ENCODE measurements around the gene LY6G6F. TPM values are rescaled to one million over a fixed set of nuclear protein-coding genes. Genes with fewer than 3 reads are reported as not detected.
A peak's percentile ranks its signal among the peaks of the same experiment; 100 is the strongest.

The LY6G6F gene
- total and polyA plus RNA-seq, 2 of the 13 experiments (the other 11 are each of a cell fraction or from before 2014, with no cell fraction given), result not detected

DNA sequence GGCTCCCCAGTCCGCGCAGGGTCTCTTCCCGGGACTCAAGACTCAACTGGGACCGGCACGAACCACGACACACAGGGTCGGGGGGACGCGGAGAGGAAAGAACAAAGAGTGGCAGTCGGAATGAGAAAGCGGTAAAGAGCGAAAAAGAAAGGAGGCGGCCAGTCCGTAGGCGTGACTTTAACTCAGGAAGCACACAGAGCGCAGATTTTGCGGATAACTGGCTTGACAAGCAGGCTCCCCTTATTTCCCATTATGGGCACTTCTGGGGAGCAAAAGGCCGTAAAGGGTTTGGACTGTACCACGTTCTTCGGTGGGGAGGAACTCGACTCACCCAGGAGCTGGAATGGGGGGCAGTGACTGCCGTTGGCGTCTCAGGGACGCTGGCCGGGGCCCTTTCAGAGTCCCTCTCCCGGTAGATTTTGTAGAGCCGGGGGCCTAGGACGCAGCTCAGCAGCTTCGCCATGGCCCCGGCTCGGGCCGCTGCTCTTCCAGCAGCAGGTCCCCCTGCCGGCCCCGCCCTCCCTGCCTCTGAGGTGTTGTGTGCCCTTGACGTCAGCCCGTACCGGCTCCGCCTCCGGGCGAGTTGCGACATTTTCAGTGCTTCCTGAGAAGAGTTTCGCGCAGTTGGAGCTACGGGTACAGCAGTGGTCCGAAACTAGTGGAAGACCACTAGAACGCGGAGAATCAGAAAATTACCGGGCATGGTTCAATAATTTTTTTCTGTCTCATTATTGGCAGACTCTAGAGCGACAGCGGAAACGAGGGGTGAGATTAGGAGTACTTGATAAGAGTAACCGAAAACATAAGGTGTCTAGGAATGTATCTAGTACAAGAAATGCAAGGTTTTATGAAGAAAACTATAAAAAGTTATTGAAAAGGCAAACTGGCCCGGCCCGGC lies 3.6 kb upstream of the LY6G6F start, which contains the start of gene ABHD16A (continued):
- TF ChIP-seq, protein P1, sequence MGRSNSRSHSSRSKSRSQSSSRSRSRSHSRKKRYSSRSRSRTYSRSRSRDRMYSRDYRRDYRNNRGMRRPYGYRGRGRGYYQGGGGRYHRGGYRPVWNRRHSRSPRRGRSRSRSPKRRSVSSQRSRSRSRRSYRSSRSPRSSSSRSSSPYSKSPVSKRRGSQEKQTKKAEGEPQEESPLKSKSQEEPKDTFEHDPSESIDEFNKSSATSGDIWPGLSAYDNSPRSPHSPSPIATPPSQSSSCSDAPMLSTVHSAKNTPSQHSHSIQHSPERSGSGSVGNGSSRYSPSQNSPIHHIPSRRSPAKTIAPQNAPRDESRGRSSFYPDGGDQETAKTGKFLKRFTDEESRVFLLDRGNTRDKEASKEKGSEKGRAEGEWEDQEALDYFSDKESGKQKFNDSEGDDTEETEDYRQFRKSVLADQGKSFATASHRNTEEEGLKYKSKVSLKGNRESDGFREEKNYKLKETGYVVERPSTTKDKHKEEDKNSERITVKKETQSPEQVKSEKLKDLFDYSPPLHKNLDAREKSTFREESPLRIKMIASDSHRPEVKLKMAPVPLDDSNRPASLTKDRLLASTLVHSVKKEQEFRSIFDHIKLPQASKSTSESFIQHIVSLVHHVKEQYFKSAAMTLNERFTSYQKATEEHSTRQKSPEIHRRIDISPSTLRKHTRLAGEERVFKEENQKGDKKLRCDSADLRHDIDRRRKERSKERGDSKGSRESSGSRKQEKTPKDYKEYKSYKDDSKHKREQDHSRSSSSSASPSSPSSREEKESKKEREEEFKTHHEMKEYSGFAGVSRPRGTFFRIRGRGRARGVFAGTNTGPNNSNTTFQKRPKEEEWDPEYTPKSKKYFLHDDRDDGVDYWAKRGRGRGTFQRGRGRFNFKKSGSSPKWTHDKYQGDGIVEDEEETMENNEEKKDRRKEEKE (IDR thresholded peaks at IDR 0.05), result no peak
- TF ChIP-seq, protein P2, sequence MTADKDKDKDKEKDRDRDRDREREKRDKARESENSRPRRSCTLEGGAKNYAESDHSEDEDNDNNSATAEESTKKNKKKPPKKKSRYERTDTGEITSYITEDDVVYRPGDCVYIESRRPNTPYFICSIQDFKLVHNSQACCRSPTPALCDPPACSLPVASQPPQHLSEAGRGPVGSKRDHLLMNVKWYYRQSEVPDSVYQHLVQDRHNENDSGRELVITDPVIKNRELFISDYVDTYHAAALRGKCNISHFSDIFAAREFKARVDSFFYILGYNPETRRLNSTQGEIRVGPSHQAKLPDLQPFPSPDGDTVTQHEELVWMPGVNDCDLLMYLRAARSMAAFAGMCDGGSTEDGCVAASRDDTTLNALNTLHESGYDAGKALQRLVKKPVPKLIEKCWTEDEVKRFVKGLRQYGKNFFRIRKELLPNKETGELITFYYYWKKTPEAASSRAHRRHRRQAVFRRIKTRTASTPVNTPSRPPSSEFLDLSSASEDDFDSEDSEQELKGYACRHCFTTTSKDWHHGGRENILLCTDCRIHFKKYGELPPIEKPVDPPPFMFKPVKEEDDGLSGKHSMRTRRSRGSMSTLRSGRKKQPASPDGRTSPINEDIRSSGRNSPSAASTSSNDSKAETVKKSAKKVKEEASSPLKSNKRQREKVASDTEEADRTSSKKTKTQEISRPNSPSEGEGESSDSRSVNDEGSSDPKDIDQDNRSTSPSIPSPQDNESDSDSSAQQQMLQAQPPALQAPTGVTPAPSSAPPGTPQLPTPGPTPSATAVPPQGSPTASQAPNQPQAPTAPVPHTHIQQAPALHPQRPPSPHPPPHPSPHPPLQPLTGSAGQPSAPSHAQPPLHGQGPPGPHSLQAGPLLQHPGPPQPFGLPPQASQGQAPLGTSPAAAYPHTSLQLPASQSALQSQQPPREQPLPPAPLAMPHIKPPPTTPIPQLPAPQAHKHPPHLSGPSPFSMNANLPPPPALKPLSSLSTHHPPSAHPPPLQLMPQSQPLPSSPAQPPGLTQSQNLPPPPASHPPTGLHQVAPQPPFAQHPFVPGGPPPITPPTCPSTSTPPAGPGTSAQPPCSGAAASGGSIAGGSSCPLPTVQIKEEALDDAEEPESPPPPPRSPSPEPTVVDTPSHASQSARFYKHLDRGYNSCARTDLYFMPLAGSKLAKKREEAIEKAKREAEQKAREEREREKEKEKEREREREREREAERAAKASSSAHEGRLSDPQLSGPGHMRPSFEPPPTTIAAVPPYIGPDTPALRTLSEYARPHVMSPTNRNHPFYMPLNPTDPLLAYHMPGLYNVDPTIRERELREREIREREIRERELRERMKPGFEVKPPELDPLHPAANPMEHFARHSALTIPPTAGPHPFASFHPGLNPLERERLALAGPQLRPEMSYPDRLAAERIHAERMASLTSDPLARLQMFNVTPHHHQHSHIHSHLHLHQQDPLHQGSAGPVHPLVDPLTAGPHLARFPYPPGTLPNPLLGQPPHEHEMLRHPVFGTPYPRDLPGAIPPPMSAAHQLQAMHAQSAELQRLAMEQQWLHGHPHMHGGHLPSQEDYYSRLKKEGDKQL (CRISPR knock-in tag; IDR thresholded peaks at IDR 0.05; ENCODE audit: low read depth), result peak; percentile 60; the same call in 1 of the 2 replicates
- no peak; the same call in 1 of the 2 replicates for TF ChIP-seq HOXA9 (CRISPR knock-in tag; IDR thresholded peaks at IDR 0.05; ENCODE audit: borderline replicate concordance)
- peak; percentile 100 for TF ChIP-seq CEBPG (CRISPR knock-in tag; IDR thresholded peaks at IDR 0.05)
- peak; percentile 39; the same call in 1 of the 2 replicates for TF ChIP-seq ZNF510 (CRISPR knock-in tag; IDR thresholded peaks at IDR 0.05; ENCODE audit: low read depth)
- no peak for TF ChIP-seq GPN1 (CRISPR knock-in tag; IDR thresholded peaks at IDR 0.05; ENCODE audit: borderline replicate concordance)
- TF ChIP-seq, protein P3, sequence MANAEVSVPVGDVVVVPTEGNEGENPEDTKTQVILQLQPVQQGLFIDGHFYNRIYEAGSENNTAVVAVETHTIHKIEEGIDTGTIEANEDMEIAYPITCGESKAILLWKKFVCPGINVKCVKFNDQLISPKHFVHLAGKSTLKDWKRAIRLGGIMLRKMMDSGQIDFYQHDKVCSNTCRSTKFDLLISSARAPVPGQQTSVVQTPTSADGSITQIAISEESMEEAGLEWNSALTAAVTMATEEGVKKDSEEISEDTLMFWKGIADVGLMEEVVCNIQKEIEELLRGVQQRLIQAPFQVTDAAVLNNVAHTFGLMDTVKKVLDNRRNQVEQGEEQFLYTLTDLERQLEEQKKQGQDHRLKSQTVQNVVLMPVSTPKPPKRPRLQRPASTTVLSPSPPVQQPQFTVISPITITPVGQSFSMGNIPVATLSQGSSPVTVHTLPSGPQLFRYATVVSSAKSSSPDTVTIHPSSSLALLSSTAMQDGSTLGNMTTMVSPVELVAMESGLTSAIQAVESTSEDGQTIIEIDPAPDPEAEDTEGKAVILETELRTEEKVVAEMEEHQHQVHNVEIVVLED (CRISPR knock-in tag; IDR thresholded peaks at IDR 0.05; ENCODE audit: borderline replicate concordance), result peak; percentile 79
- TF ChIP-seq EED (CRISPR knock-in tag; IDR thresholded peaks at IDR 0.05), result peak; percentile 53
- no peak for TF ChIP-seq ZNF33B (CRISPR knock-in tag; IDR thresholded peaks at IDR 0.05)
- TF ChIP-seq NFE2L2 (IDR thresholded peaks at IDR 0.05; ENCODE audit: low read length), result no peak
- no peak for TF ChIP-seq SCMH1 (CRISPR knock-in tag; IDR thresholded peaks at IDR 0.05; ENCODE audit: borderline replicate concordance)
- TF ChIP-seq SOX5 (CRISPR knock-in tag; IDR thresholded peaks at IDR 0.05; ENCODE audit: borderline replicate concordance), result peak; percentile 73; the same call in 1 of the 2 replicates
- peak; percentile 25; the same call in 1 of the 2 replicates for TF ChIP-seq SMAD1 (CRISPR knock-in tag; IDR thresholded peaks at IDR 0.05; ENCODE audit: borderline replicate concordance, low read depth)
- TF ChIP-seq SSRP1 (CRISPR knock-in tag; IDR thresholded peaks at IDR 0.05), result no peak
- TF ChIP-seq WIZ (CRISPR knock-in tag; IDR thresholded peaks at IDR 0.05), result no peak
- TF ChIP-seq NR2F6 (IDR thresholded peaks at IDR 0.05), result 0 out of 2 replicates have a peak, but pooled peaks have one; percentile 27
- 0 out of 2 replicates have a peak, but pooled peaks have one; percentile 8 for TF ChIP-seq NR2F6 (CRISPR knock-in tag; IDR thresholded peaks at IDR 0.05)
